Body of pancreas (tissue), 4 donors: Measurements from ENCODE around the gene JADE3. TPM values are rescaled to one million over a fixed set of nuclear protein-coding genes. Genes with fewer than 3 reads are reported as not detected.

Experiments used
- ATAC-seq: fragments of 150-250 bp; one replicate; pipeline ENCODE4 v1.9.1; 2016
- DNase-seq, 4 donors: peaks; one replicate each; pipeline ENCODE4 v3.0.0-alpha.2; 2019
- H3K27ac ChIP-seq, 4 donors: fragments of 200-600 bp; sonication (generic); 1 replicate in 3 of 4; 2 replicates in 1 of 4; pipeline versions ENCODE4 v1.5.1 to v1.6.1; 2016 to 2019; ENCODE audit warnings: mild to moderate bottlenecking in 1 of 4, mixed read lengths in 1 of 4, moderate library complexity in 1 of 4
- H3K27me3 ChIP-seq, 2 donors: fragments of 200-600 bp; sonication (generic); one replicate each; pipeline ENCODE4 v1.6.0; 2016; ENCODE audit warnings: mild to moderate bottlenecking in 1 of 2
- H3K36me3 ChIP-seq, 2 donors: fragments of 200-600 bp; sonication (generic); replicated peaks in 1 of 2; 2 replicates each; pipeline ENCODE4 v1.5.1; 2016; ENCODE audit warnings: low read depth in 2 of 2; ENCODE audit not compliant: insufficient read depth in 1 of 2
- H3K4me1 ChIP-seq: fragments of 200-600 bp; sonication (generic); one replicate; pipeline ENCODE4 v1.6.0; 2016
- H3K4me3 ChIP-seq, 2 donors: fragments of 200-600 bp; sonication (generic); 1 replicate in 1 of 2; 2 replicates in 1 of 2; pipeline ENCODE4 v1.5.1; 2016 to 2019
- H3K9me3 ChIP-seq, 3 donors: fragments of 200-600 bp; sonication (generic); 1 replicate in 2 of 3; 2 replicates in 1 of 3; pipeline ENCODE4 v1.5.1; 2016
- CTCF ChIP-seq, 7 experiments: fragments of 450-650 bp in 4 of 7; fragments of 200-600 bp in 3 of 7; sonication (generic) in 3 of 7; IDR thresholded peaks; one replicate each; pipeline ENCODE4 v1.5.1; 2016 to 2019; ENCODE audit warnings: antibody characterized with exemption in 7 of 7
- POLR2A ChIP-seq, 3 donors: fragments of 450-650 bp; IDR thresholded peaks; one replicate each; pipeline ENCODE4 v1.6.1; 2016; ENCODE audit warnings: antibody characterized with exemption in 3 of 3, mild to moderate bottlenecking in 2 of 3
- WGBS, 2 donors: methylation state at CpG; one replicate each; pipeline ENCODE4 v1.1.5; 2017; 5-methylcytosine and 5-hydroxymethylcytosine counted together
- intact Hi-C: fragments of 100-400 bp; cut with DNase I; formaldehyde crosslinking; loops from one replicate; pipeline ENCODE4 v1.15.1; 2023
- total RNA-seq, 2 donors: library from RNA; depleted of rRNA; stranded (reverse); fragments of >200 nt; gene quantifications; one replicate each; pipeline ENCODE4 v1.1.0, GENCODE V29; 2016

Gene JADE3
- total RNA-seq, 2 donors from 2014 or later = 2.3 to 9.3 TPM

- 0% methylated on average over 13 of the region's 14 CpGs; no CpG with 5 or more reads in 1 of the 2 donors for WGBS, 2 donors
- Histone ChIP-seq H3K4me1 (peaks cover 3% of the 10 kb centered on the region), H3K27ac (peak overlapping the region in 3 of 4 donors; percentile 10 to 80 (median 69)), H3K4me3 (no peak overlapping the region), H3K9me3 (no peaks in the 10 kb centered on the region), H3K36me3 (no peaks in the 10 kb centered on the region), H3K27me3 (no peaks in the 10 kb centered on the region)
- ATAC-seq (peak; percentile 99), DNase-seq (peak; percentile 85 to 91 (median 88))
- no peak for TF ChIP-seq POLR2A (IDR thresholded peaks at IDR 0.05)
- peak; percentile 39 to 92 (median 80) for TF ChIP-seq CTCF (IDR thresholded peaks at IDR 0.05)
- intact Hi-C loops = loop anchor here (10.0 kb wide), 2 partner anchors 71 to 121 kb away; no protein-coding TSS in a partner anchor
These were observed 8.6 kb upstream of the JADE3 start for GRCh38 chrX:46903458-46904242.

- Histone ChIP-seq H3K4me1 (peaks cover 3% of the 10 kb centered on the region), H3K27me3 (no peaks in the 10 kb centered on the region), H3K36me3 (no peaks in the 10 kb centered on the region), H3K9me3 (no peaks in the 10 kb centered on the region), H3K4me3 (no peak overlapping the region), H3K27ac (peak overlapping the region in 1 of 4 donors; percentile 80)
- DNase-seq (no peak), ATAC-seq (no peak)
- 69 to 74% methylated on average over 2 of the region's 2 CpGs for WGBS, 2 donors
- intact Hi-C loops = loop anchor here (10.0 kb wide), 2 partner anchors 70 to 120 kb away; no protein-coding TSS in a partner anchor
- TF ChIP-seq CTCF (IDR thresholded peaks at IDR 0.05) = no peak
- TF ChIP-seq POLR2A (IDR thresholded peaks at IDR 0.05) = no peak
These were observed 7.6 kb upstream of the JADE3 start for GRCh38 chrX:46904626-46905025.

GRCh38 chrX:46910415-46910814 is 1.8 kb upstream of the JADE3 start:
- Histone ChIP-seq H3K4me1 (peaks cover 10% of the 10 kb centered on the region), H3K9me3 (no peaks in the 10 kb centered on the region), H3K27me3 (no peaks in the 10 kb centered on the region), H3K4me3 (no peak overlapping the region), H3K36me3 (no peaks in the 10 kb centered on the region), H3K27ac (no peak overlapping the region)
- WGBS, 2 donors = 94 to 96% methylated on average over 3 of the region's 3 CpGs
- no peak for DNase-seq
- ATAC-seq = no peak
- intact Hi-C loops = no loop called here
- TF ChIP-seq CTCF (IDR thresholded peaks at IDR 0.05) (no peak), POLR2A (IDR thresholded peaks at IDR 0.05) (no peak)

GRCh38 chrX:46912603-46913491 is 626 bp downstream of the JADE3 start:
- Histone ChIP-seq H3K36me3 (no peaks in the 10 kb centered on the region), H3K4me1 (peaks cover 25% of the 10 kb centered on the region), H3K4me3 (peak overlapping the region; percentile 60), H3K27ac (peak overlapping the region; percentile 56 to 83 (median 72)), H3K27me3 (no peaks in the 10 kb centered on the region), H3K9me3 (no peaks in the 10 kb centered on the region)
- intact Hi-C loops = no loop called here
- WGBS, 2 donors = 0% methylated on average over 10 to 19 of the region's 109 CpGs
- DNase-seq = peak; percentile 30 to 63 (median 44)
- TF ChIP-seq CTCF (IDR thresholded peaks at IDR 0.05) (peak; percentile 33 to 55 (median 47)), POLR2A (IDR thresholded peaks at IDR 0.05) (no peak)
- ATAC-seq = peak; percentile 57
